H1 (cell line): ENCODE results near the gene NCK2. TPM values are rescaled to one million over a fixed set of nuclear protein-coding genes. Genes with fewer than 3 reads are reported as not detected.

ENCODE experiments used
- BCL11A ChIP-seq, 2 experiments: IDR thresholded peaks; one replicate each; pipeline ENCODE4 v1.6.1; 2011; ENCODE audit warnings: low read depth in 2 of 2, low read length in 2 of 2, mild to moderate bottlenecking in 2 of 2
- CREB1 ChIP-seq: IDR thresholded peaks from 2 replicates; pipeline ENCODE4 v1.6.1; 2012; ENCODE audit warnings: inconsistent platforms
- FOSL1 ChIP-seq: IDR thresholded peaks from 2 replicates; pipeline ENCODE4 v1.6.1; 2011; ENCODE audit warnings: mild to moderate bottlenecking, low read depth, low read length, moderate library complexity; ENCODE audit not compliant: insufficient read depth
- HDAC2 ChIP-seq, 2 experiments: fragments of 300-600 bp in 1 of 2; sonication (generic) in 1 of 2; IDR thresholded peaks; 2 replicates each; pipeline ENCODE4 v1.6.1; 2011 to 2012; ENCODE audit warnings: low read depth in 2 of 2, low read length in 2 of 2, mild to moderate bottlenecking in 2 of 2, moderate library complexity in 2 of 2, borderline replicate concordance in 1 of 2, inconsistent platforms in 1 of 2
- HDAC6 ChIP-seq: IDR thresholded peaks from one replicate; pipeline ENCODE4 v1.7.1; 2012; ENCODE audit warnings: low read depth, mild to moderate bottlenecking, inconsistent platforms, low read length, moderate library complexity
- RFX5 ChIP-seq: IDR thresholded peaks from 2 replicates; pipeline ENCODE4 v1.6.1; 2011; ENCODE audit warnings: low read depth, low read length, improper control_type of control experiment, borderline replicate concordance
- SRF ChIP-seq: IDR thresholded peaks from 2 replicates; pipeline ENCODE4 v1.6.1; 2011; ENCODE audit warnings: mild to moderate bottlenecking, low read depth, low read length, moderate library complexity
- TAF1 ChIP-seq: IDR thresholded peaks from 2 replicates; pipeline ENCODE4 v1.6.1; 2011; ENCODE audit warnings: mild to moderate bottlenecking, low read depth, low read length
- YY1 ChIP-seq: IDR thresholded peaks from 2 replicates; pipeline ENCODE4 v1.6.1; 2011; ENCODE audit warnings: low read depth, mild to moderate bottlenecking, low read length
- polyA plus RNA-seq, 7 experiments: library from polyadenylated mRNA; depleted of rRNA in 3 of 7; stranded (reverse) in 5 of 7; unstranded in 2 of 7; fragments of >200 nt in 5 of 7; fragments of 200-250 nt in 2 of 7; gene quantifications; 1 replicate in 5 of 7; 2 replicates in 1 of 7; 4 replicates in 1 of 7; pipeline versions ENCODE4 v1.2.1 to v1.2.3, GENCODE V29; 2011 to 2013; ENCODE audit warnings: missing spikeins in 2 of 7, mixed read lengths in 2 of 7
- total RNA-seq: library from RNA; stranded (reverse); fragmentation: NEBNext Ultra II Directional; extraction: Animal tissue kit (Norgen Biotek cat#: 25700); gene quantifications from 2 replicates; pipeline ENCODE4 v1.2.1, GENCODE V29; 2021
- TF ChIP-seq, protein P1 (sequence below): fragments of 300-600 bp; sonication (generic); IDR thresholded peaks from 2 replicates; pipeline ENCODE4 v1.7.1; 2012; ENCODE audit warnings: low read length, moderate library complexity, mild to moderate bottlenecking, inconsistent platforms; ENCODE audit not compliant: insufficient replicate concordance

The NCK2 gene
- total and polyA plus RNA-seq, 2 of the 8 experiments (the other 6 are each of a cell fraction or from before 2014, with no cell fraction given), result 30.3 to 65.7 TPM

DNA sequence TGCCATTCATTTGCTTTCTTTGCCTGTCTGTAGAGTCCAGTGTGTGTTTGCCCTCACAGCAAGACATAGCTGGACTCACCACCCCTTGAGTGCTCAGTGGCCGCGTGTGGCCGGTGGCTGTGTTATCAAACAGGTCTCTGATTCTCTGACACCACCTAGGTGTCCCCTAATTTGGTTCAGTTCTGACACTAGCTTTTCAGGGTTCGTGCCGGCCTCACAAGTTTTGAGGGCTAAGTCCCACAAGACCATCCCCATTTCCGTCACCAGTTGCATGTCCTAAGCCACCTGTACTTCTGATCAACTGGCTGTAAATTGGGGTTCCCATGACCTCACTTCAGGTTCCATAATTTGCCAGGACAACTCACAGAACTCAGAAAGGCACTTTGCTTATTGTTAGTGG is 23.5 kb downstream of the NCK2 start (continued):
- TF ChIP-seq, protein P1, sequence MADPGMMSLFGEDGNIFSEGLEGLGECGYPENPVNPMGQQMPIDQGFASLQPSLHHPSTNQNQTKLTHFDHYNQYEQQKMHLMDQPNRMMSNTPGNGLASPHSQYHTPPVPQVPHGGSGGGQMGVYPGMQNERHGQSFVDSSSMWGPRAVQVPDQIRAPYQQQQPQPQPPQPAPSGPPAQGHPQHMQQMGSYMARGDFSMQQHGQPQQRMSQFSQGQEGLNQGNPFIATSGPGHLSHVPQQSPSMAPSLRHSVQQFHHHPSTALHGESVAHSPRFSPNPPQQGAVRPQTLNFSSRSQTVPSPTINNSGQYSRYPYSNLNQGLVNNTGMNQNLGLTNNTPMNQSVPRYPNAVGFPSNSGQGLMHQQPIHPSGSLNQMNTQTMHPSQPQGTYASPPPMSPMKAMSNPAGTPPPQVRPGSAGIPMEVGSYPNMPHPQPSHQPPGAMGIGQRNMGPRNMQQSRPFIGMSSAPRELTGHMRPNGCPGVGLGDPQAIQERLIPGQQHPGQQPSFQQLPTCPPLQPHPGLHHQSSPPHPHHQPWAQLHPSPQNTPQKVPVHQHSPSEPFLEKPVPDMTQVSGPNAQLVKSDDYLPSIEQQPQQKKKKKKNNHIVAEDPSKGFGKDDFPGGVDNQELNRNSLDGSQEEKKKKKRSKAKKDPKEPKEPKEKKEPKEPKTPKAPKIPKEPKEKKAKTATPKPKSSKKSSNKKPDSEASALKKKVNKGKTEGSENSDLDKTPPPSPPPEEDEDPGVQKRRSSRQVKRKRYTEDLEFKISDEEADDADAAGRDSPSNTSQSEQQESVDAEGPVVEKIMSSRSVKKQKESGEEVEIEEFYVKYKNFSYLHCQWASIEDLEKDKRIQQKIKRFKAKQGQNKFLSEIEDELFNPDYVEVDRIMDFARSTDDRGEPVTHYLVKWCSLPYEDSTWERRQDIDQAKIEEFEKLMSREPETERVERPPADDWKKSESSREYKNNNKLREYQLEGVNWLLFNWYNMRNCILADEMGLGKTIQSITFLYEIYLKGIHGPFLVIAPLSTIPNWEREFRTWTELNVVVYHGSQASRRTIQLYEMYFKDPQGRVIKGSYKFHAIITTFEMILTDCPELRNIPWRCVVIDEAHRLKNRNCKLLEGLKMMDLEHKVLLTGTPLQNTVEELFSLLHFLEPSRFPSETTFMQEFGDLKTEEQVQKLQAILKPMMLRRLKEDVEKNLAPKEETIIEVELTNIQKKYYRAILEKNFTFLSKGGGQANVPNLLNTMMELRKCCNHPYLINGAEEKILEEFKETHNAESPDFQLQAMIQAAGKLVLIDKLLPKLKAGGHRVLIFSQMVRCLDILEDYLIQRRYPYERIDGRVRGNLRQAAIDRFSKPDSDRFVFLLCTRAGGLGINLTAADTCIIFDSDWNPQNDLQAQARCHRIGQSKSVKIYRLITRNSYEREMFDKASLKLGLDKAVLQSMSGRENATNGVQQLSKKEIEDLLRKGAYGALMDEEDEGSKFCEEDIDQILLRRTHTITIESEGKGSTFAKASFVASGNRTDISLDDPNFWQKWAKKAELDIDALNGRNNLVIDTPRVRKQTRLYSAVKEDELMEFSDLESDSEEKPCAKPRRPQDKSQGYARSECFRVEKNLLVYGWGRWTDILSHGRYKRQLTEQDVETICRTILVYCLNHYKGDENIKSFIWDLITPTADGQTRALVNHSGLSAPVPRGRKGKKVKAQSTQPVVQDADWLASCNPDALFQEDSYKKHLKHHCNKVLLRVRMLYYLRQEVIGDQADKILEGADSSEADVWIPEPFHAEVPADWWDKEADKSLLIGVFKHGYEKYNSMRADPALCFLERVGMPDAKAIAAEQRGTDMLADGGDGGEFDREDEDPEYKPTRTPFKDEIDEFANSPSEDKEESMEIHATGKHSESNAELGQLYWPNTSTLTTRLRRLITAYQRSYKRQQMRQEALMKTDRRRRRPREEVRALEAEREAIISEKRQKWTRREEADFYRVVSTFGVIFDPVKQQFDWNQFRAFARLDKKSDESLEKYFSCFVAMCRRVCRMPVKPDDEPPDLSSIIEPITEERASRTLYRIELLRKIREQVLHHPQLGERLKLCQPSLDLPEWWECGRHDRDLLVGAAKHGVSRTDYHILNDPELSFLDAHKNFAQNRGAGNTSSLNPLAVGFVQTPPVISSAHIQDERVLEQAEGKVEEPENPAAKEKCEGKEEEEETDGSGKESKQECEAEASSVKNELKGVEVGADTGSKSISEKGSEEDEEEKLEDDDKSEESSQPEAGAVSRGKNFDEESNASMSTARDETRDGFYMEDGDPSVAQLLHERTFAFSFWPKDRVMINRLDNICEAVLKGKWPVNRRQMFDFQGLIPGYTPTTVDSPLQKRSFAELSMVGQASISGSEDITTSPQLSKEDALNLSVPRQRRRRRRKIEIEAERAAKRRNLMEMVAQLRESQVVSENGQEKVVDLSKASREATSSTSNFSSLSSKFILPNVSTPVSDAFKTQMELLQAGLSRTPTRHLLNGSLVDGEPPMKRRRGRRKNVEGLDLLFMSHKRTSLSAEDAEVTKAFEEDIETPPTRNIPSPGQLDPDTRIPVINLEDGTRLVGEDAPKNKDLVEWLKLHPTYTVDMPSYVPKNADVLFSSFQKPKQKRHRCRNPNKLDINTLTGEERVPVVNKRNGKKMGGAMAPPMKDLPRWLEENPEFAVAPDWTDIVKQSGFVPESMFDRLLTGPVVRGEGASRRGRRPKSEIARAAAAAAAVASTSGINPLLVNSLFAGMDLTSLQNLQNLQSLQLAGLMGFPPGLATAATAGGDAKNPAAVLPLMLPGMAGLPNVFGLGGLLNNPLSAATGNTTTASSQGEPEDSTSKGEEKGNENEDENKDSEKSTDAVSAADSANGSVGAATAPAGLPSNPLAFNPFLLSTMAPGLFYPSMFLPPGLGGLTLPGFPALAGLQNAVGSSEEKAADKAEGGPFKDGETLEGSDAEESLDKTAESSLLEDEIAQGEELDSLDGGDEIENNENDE, result no peak
- TF ChIP-seq RFX5 (no peak), CREB1 (no peak), HDAC2 (IDR thresholded peaks at IDR 0.05; ENCODE audit: borderline replicate concordance in 1 of 2, low read depth in 2 of 2, low read length in 2 of 2) (no peak), BCL11A (IDR thresholded peaks at IDR 0.05; ENCODE audit: low read depth in 2 of 2, low read length in 2 of 2) (no peak), YY1 (no peak), TAF1 (no peak), FOSL1 (no peak), SRF (no peak), HDAC6 (no peak)
